AG09309 (cell line): ENCODE data around the gene ITGBL1.

Source experiments
- DNase-seq: peaks from one replicate; pipeline ENCODE4 v3.0.0-alpha.2; 2010; ENCODE audit warnings: low read depth
- H3K4me3 ChIP-seq: 2 replicates; pipeline ENCODE4 v1.5.1; 2011; ENCODE audit warnings: mild to moderate bottlenecking, low read depth, low read length, moderate library complexity; ENCODE audit not compliant: control insufficient read depth
- TF ChIP-seq, protein P1 (sequence below): IDR thresholded peaks from 2 replicates; pipeline ENCODE4 v1.5.1; 2011; ENCODE audit warnings: mild to moderate bottlenecking, low read depth, low read length, inconsistent platforms; ENCODE audit not compliant: insufficient read depth, control insufficient read depth; ENCODE audit errors: missing control alignments

ITGBL1 gene

DNA sequence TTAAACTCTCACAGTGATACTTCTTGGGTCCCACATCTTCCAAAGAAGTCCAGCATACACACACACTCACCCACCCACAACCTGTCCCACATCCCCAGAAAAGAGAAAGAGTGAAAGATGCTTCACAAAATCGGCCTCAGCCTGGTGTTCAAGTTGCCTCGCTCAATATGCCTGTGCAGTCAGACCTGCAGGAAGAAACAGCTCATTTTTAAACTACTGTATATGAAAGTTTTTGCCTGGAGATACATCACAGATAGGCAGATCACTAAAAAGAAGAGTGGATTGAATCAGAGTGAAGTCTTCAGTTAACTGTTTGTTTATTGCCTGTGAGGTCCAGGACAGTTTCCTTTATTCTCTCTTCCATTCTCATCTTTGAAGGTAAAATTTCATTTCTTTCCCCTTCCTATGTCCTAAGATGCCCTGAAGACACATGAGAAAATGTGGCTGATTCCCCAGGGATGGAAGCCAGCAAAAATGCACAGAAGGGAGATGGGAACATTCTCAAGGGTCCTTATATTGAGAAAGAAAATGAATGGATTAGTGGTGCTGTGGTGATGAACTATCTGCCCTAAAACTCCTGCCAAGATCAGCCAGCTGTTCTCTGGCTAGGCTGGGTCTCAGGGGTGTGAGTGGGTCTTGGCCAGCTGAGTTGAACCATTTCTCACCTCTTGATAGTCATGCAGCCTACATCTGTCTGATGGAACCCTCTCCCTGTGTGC lies 259.0 kb downstream of the ITGBL1 start:
- TF ChIP-seq, protein P1, sequence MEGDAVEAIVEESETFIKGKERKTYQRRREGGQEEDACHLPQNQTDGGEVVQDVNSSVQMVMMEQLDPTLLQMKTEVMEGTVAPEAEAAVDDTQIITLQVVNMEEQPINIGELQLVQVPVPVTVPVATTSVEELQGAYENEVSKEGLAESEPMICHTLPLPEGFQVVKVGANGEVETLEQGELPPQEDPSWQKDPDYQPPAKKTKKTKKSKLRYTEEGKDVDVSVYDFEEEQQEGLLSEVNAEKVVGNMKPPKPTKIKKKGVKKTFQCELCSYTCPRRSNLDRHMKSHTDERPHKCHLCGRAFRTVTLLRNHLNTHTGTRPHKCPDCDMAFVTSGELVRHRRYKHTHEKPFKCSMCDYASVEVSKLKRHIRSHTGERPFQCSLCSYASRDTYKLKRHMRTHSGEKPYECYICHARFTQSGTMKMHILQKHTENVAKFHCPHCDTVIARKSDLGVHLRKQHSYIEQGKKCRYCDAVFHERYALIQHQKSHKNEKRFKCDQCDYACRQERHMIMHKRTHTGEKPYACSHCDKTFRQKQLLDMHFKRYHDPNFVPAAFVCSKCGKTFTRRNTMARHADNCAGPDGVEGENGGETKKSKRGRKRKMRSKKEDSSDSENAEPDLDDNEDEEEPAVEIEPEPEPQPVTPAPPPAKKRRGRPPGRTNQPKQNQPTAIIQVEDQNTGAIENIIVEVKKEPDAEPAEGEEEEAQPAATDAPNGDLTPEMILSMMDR: no peak
- DNase-seq: no peak
- H3K4me3 ChIP-seq: no peak overlapping the region

DNA sequence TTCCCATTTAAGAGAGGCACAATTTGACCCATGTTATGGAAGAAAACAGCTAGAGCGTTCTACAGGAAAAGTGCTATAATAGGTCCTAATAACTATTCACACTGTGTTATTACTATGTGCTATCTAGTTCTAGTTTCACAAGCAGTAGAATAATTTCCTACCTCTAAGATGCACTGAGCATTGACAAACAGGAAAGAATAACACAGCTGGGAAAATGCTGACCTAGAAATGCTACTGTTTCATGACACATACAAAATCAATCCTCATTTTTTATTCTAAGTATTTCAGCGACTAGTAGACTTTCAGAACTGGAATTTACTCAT lies 259.5 kb downstream of the ITGBL1 start:
- no peak overlapping the region for H3K4me3 ChIP-seq
- DNase-seq: no peak
- TF ChIP-seq, protein P1: no peak

DNA sequence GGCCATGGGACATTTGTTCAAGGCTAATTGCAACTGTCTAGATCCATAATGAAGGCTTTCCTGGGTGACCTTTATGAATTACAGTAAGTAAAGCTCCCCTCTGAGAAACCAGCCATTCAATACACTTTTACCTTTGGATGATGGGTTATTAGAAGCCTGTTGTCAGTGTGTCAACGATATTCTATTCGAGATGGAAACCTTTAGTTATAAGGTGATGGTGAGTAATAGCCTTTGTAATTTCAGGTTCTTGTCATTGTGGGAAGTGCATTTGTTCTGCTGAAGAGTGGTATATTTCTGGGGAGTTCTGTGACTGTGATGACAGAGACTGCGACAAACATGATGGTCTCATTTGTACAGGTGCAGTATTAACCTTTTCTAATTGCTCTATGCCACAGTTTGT lies 261.7 kb downstream of the ITGBL1 start:
- TF ChIP-seq, protein P1: no peak
- no peak for DNase-seq
- H3K4me3 ChIP-seq: no peak overlapping the region

DNA sequence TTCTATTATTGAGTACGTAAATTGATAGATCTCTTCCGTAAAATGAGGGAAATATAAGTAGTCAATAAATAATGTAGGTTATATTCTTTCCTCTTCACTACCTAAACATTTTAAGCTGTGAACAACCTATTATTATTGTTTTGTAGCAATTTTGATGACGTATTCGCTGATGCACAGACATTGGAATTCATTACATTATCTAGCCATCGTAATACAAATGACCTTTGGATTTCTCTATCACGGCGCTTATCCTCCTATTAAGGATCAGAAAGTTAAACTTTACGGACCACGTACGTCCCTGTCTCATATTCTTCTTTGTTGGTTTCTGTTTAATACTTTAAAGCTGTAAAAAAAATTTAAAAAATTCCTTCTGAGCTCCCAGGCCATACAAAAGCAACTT lies 264.9 kb downstream of the ITGBL1 start:
- TF ChIP-seq, protein P1: no peak
- DNase-seq: no peak
- H3K4me3 ChIP-seq: no peak overlapping the region

DNA sequence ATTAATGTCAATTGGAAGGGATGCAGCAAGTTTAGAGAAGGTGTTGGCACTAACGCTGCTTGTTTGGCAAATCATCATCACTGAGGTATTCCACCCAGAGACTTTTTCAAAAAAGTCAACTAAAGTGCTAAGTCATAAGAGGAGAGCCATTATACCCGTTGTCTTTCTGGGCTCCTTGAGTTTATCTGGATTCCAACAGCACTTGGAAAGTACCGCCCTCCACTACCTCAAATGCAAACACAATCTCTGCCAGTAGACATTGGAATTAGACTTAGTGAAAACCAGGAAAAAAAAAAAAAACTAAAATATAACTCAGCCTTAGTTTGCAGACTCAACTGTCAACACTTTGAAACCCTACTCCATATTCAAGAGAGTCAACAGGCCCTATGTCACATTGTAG lies 266.0 kb downstream of the ITGBL1 start:
- no peak overlapping the region for H3K4me3 ChIP-seq
- TF ChIP-seq, protein P1: no peak
- DNase-seq: no peak

DNA sequence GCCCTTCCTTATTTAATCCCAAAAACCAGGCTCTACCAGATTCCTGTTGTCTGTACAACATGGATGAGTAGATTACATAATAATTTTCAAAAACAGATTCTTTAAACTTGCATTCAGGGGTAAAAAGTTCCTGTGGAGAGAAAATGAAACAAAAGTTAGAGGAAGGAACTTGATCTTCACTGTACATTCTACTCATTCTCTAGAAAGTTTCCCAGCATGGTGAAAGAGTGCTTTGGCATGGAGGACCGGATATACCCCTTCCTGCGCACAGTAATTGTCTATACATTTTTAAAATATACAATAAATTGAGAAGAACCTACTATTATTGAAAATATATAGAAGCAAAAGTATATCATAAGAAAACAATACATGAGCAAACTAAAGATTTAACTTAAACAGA lies 274.2 kb downstream of the ITGBL1 start:
- H3K4me3 ChIP-seq: no peak overlapping the region
- TF ChIP-seq, protein P1: no peak
- no peak for DNase-seq
